Right lobe of liver (tissue), 6 donors: ENCODE data around the gene CASKIN1. TPM values are rescaled to one million over a fixed set of nuclear protein-coding genes. Genes with fewer than 3 reads are reported as not detected.

Experiments
- ATAC-seq, 4 donors: fragments of 200-7000 bp; cut with Tn5 transposase; one replicate each; pipeline ENCODE4 v1.9.1; 2020; ENCODE audit warnings: mild to moderate bottlenecking in 4 of 4, moderate library complexity in 4 of 4
- DNase-seq, 3 donors: peaks; one replicate each; pipeline ENCODE4 v3.0.0-alpha.2; 2020
- H3K27ac ChIP-seq, 3 donors: fragments of 200-600 bp; one replicate each; pipeline ENCODE4 v1.8.0; 2022
- H3K27me3 ChIP-seq, 2 donors: fragments of 200-600 bp; one replicate each; pipeline ENCODE4 v1.8.0; 2022
- H3K36me3 ChIP-seq, 4 donors: fragments of 200-600 bp; sonication (generic) in 1 of 4; one replicate each; pipeline versions ENCODE4 v1.5.1 to v1.8.0; 2017 to 2022; ENCODE audit warnings: control low read depth in 1 of 4
- H3K4me1 ChIP-seq, 4 donors: fragments of 200-600 bp; sonication (generic) in 1 of 4; one replicate each; pipeline versions ENCODE4 v1.5.1 to v1.8.0; 2017 to 2022; ENCODE audit warnings: control low read depth in 1 of 4
- H3K4me3 ChIP-seq, 3 donors: fragments of 200-600 bp; one replicate each; pipeline ENCODE4 v1.8.0; 2022
- H3K9me3 ChIP-seq, 4 donors: fragments of 200-600 bp; sonication (generic) in 1 of 4; one replicate each; pipeline versions ENCODE4 v1.5.1 to v1.8.0; 2017 to 2022; ENCODE audit warnings: control low read depth in 1 of 4
- POLR2A ChIP-seq: fragments of 450-650 bp; IDR thresholded peaks from one replicate; pipeline ENCODE4 v1.6.1; 2017; ENCODE audit warnings: antibody characterized with exemption, mild to moderate bottlenecking
- WGBS: methylation state at CpG from one replicate; pipeline ENCODE4 v1.1.6; 2018; ENCODE audit warnings: low coverage, low lambda C conversion rate; ENCODE audit not compliant: insufficient coverage; ENCODE audit errors: missing lambda C conversion rate; 5-methylcytosine and 5-hydroxymethylcytosine counted together
- intact Hi-C, 2 donors: fragments of 100-400 bp; cut with DNase I; formaldehyde crosslinking; loops; one replicate each; pipeline versions ENCODE4 v1.11.2 to v1.14.1; 2022
- total RNA-seq, 6 experiments: library from RNA; depleted of rRNA in 2 of 6; stranded (reverse); fragments of >200 nt in 2 of 6; fragmentation: NEBNext Ultra II Directional in 3 of 6; extraction: Animal tissue kit (Norgen Biotek cat#: 25700) in 3 of 6; gene quantifications; one replicate each; pipeline versions ENCODE4 v1.1.0 to v1.2.4, GENCODE V29; 2016 to 2023
- TF ChIP-seq, protein P1 (sequence below), 4 donors: fragments of 200-600 bp in 3 of 4; fragments of 450-650 bp in 1 of 4; IDR thresholded peaks; one replicate each; pipeline versions ENCODE4 v1.5.1 to v1.8.0; 2016 to 2022; ENCODE audit warnings: antibody characterized with exemption in 4 of 4, mild to moderate bottlenecking in 2 of 4
- donor health status: DM: no; HTN: yes; CAD: no.
- donor health status: DM: no; HTN: no; CAD: no.
- donor health status: DM: no; HTN: no; CAD: no.
- donor health status: DM: no; HTN: yes; CAD: no.
- donor health status: DM: no; HTN: yes; CAD: no.

The CASKIN1 gene
- total RNA-seq, 6 experiments from 2014 or later: not detected

- no peak for TF ChIP-seq POLR2A
- TF ChIP-seq, protein P1, sequence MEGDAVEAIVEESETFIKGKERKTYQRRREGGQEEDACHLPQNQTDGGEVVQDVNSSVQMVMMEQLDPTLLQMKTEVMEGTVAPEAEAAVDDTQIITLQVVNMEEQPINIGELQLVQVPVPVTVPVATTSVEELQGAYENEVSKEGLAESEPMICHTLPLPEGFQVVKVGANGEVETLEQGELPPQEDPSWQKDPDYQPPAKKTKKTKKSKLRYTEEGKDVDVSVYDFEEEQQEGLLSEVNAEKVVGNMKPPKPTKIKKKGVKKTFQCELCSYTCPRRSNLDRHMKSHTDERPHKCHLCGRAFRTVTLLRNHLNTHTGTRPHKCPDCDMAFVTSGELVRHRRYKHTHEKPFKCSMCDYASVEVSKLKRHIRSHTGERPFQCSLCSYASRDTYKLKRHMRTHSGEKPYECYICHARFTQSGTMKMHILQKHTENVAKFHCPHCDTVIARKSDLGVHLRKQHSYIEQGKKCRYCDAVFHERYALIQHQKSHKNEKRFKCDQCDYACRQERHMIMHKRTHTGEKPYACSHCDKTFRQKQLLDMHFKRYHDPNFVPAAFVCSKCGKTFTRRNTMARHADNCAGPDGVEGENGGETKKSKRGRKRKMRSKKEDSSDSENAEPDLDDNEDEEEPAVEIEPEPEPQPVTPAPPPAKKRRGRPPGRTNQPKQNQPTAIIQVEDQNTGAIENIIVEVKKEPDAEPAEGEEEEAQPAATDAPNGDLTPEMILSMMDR (IDR thresholded peaks at IDR 0.05): no peak
- peaks cover 0 to 7% (median 0%) of the 10 kb centered on the region in 4 donors for H3K36me3 ChIP-seq
- DNase-seq (peak in 1 of 3 donors; percentile 53), ATAC-seq (no peak)
- intact Hi-C loops: loop anchor here in 1 of 2 donors (5.0 kb wide), 1 partner anchor 114 kb away; no protein-coding TSS in a partner anchor
- peak overlapping the region in 2 of 3 donors; percentile 5 to 79 for H3K27ac ChIP-seq
- peak overlapping the region in 1 of 3 donors; percentile 95 for H3K4me3 ChIP-seq
- peaks cover 0 to 68% (median 23%) of the 10 kb centered on the region in 4 donors for H3K4me1 ChIP-seq
- no peaks in the 10 kb centered on the region for H3K9me3 ChIP-seq
- 44% methylated on average over 8 of the region's 13 CpGs for WGBS
- no peaks in the 10 kb centered on the region for H3K27me3 ChIP-seq
Observed at GRCh38 chr16:2151188-2152091, 45.0 kb downstream of the CASKIN1 start.

DNA sequence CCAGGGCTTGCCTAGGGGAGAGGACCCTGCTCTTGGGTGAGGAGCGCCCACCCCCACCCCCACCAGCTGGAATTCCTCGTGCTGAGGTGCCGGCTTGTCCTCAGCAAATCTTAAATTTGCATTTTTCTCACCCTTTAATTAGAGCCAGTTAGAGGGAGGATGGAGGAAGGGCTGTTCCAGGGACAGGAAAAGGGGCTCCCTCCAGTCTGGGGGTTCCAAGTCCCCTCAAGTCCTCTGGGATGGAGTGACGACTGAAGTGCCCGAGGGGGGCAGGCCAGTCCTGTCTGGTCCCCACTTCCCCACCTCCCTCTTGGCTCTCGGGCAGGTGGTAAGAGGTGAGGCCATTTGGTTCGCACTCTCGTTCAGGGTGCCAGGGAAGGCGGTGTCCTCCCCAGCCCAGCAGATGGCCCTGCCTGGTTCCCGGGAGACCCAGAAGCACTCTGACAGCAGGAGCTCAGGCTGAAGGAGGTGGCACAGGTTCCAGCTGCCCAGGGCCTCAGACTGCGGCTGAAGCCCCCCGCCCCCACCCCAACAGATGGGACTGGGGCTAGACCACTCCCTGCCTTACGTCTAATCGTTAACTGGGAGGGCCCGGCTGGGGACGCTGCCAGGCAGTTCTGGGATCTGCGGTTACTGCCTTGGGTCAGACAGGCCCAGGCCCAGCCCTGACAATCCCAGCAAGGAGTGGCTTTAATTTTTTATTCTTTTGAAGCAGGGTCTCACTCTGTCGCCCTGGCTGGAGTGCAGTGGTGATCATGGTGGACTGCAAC, 45.8 kb downstream of the CASKIN1 start:
- WGBS: 8% methylated on average over 9 of the region's 18 CpGs
- H3K36me3 ChIP-seq: peaks cover 0 to 7% (median 0%) of the 10 kb centered on the region in 4 donors
- TF ChIP-seq, protein P1 (IDR thresholded peaks at IDR 0.05): peak in 1 of 4 donors; percentile 16
- TF ChIP-seq POLR2A: no peak
- H3K9me3 ChIP-seq: no peaks in the 10 kb centered on the region
- ATAC-seq (no peak), DNase-seq (peak in 2 of 3 donors; percentile 79 to 81)
- H3K4me1 ChIP-seq: peaks cover 0 to 68% (median 23%) of the 10 kb centered on the region in 4 donors
- no peaks in the 10 kb centered on the region for H3K27me3 ChIP-seq
- no peak overlapping the region for H3K4me3 ChIP-seq
- peak overlapping the region in 1 of 3 donors; percentile 16 for H3K27ac ChIP-seq
- intact Hi-C loops: loop anchor here in 1 of 2 donors (5.0 kb wide), 1 partner anchor 113 kb away; no protein-coding TSS in a partner anchor

- ATAC-seq (no peak), DNase-seq (peak in 1 of 3 donors; percentile 51)
- peak overlapping the region in 1 of 3 donors; percentile 53 for H3K4me3 ChIP-seq
- peaks cover 0 to 7% (median 0%) of the 10 kb centered on the region in 4 donors for H3K36me3 ChIP-seq
- H3K27me3 ChIP-seq: no peaks in the 10 kb centered on the region
- H3K27ac ChIP-seq: peak overlapping the region in 1 of 3 donors; percentile 16
- no CpG with 5 or more reads among the region's 24 CpGs for WGBS
- TF ChIP-seq, protein P1 (IDR thresholded peaks at IDR 0.05): no peak
- no peak for TF ChIP-seq POLR2A
- intact Hi-C loops: loop anchor here (5.0 kb wide), 3 partner anchors 113 to 128 kb away; partner anchors contain the start of gene NHERF2 (in 1 of the 2)
- H3K4me1 ChIP-seq: peaks cover 0 to 68% (median 23%) of the 10 kb centered on the region in 4 donors
- H3K9me3 ChIP-seq: no peaks in the 10 kb centered on the region
Observed at GRCh38 chr16:2149630-2150417, 46.6 kb downstream of the CASKIN1 start.
